Osteocyte (in vitro differentiated cells): ENCODE measurements around the gene GAA. TPM values are rescaled to one million over a fixed set of nuclear protein-coding genes. Genes with fewer than 3 reads are reported as not detected.

Experiments used
- DNase-seq: peaks from one replicate; pipeline ENCODE4 v3.0.0; 2021; ENCODE audit warnings: mixed read lengths; ENCODE audit not compliant: unreplicated experiment; ENCODE audit errors: extremely low spot score
- H3K27ac Mint-ChIP-seq: one replicate; pipeline ENCODE4 v1.8.0; 2021; ENCODE audit warnings: mild to moderate bottlenecking, mixed read lengths; ENCODE audit not compliant: unreplicated experiment
- H3K27me3 Mint-ChIP-seq: one replicate; pipeline ENCODE4 v1.8.0; 2021; ENCODE audit warnings: mixed read lengths; ENCODE audit not compliant: unreplicated experiment
- H3K36me3 Mint-ChIP-seq: one replicate; pipeline ENCODE4 v1.8.0; 2021; ENCODE audit warnings: mixed read lengths; ENCODE audit not compliant: unreplicated experiment
- H3K4me1 Mint-ChIP-seq: one replicate; pipeline ENCODE4 v1.8.0; 2021; ENCODE audit warnings: mixed read lengths; ENCODE audit not compliant: unreplicated experiment
- H3K4me3 Mint-ChIP-seq: one replicate; pipeline ENCODE4 v1.8.0; 2021; ENCODE audit warnings: mild to moderate bottlenecking, moderate library complexity, mixed read lengths; ENCODE audit not compliant: unreplicated experiment
- H3K9me3 Mint-ChIP-seq: one replicate; pipeline ENCODE4 v1.8.0; 2021; ENCODE audit warnings: mixed read lengths; ENCODE audit not compliant: unreplicated experiment
- CTCF ChIP-seq: fragments of 200-600 bp; sonication (generic); IDR thresholded peaks from 2 replicates; pipeline ENCODE4 v1.5.0; 2021; ENCODE audit warnings: antibody characterized with exemption, mild to moderate bottlenecking, moderate library complexity
- total RNA-seq: library from RNA; stranded (reverse); gene quantifications from 2 replicates; pipeline ENCODE4 v1.2.1, GENCODE V29; 2021

Gene GAA
- total RNA-seq, 1 donor from 2014 or later: 64.7 TPM

GRCh38 chr17:80160536-80160935, 59.2 kb downstream of the GAA start:
- Mint-ChIP-seq H3K27ac (no peak overlapping the region), H3K4me3 (no peak overlapping the region), H3K4me1 (no peaks in the 10 kb centered on the region), H3K9me3 (peaks cover 4% of the 10 kb centered on the region), H3K27me3 (peaks cover 16% of the 10 kb centered on the region), H3K36me3 (peaks cover 5% of the 10 kb centered on the region)
- TF ChIP-seq CTCF: no peak
- no peak for DNase-seq

GRCh38 chr17:80163336-80163735, 62.0 kb downstream of the GAA start:
- DNase-seq: no peak
- Mint-ChIP-seq H3K27me3 (peaks cover 16% of the 10 kb centered on the region), H3K4me1 (no peaks in the 10 kb centered on the region), H3K27ac (no peak overlapping the region), H3K36me3 (no peaks in the 10 kb centered on the region), H3K9me3 (no peaks in the 10 kb centered on the region), H3K4me3 (no peak overlapping the region)
- TF ChIP-seq CTCF: no peak

GRCh38 chr17:80164185-80164584, 62.8 kb downstream of the GAA start:
- TF ChIP-seq CTCF: no peak
- Mint-ChIP-seq H3K4me1 (no peaks in the 10 kb centered on the region), H3K27ac (no peak overlapping the region), H3K27me3 (peaks cover 15% of the 10 kb centered on the region), H3K9me3 (no peaks in the 10 kb centered on the region), H3K36me3 (no peaks in the 10 kb centered on the region), H3K4me3 (no peak overlapping the region)
- no peak for DNase-seq

- Mint-ChIP-seq H3K27me3 (peaks cover 9% of the 10 kb centered on the region), H3K36me3 (no peaks in the 10 kb centered on the region), H3K4me1 (no peaks in the 10 kb centered on the region), H3K9me3 (no peaks in the 10 kb centered on the region), H3K4me3 (no peak overlapping the region), H3K27ac (no peak overlapping the region)
- no peak for TF ChIP-seq CTCF
- DNase-seq: no peak
Observed at GRCh38 chr17:80166446-80166845, 65.1 kb downstream of the GAA start.

GRCh38 chr17:80168371-80168770, 67.0 kb downstream of the GAA start:
- no peak for DNase-seq
- H3K36me3 Mint-ChIP-seq: no peaks in the 10 kb centered on the region

More at GRCh38 chr17:80168371-80168770, 67.0 kb downstream of the GAA start:
- H3K27ac Mint-ChIP-seq: no peak overlapping the region
- H3K4me1 Mint-ChIP-seq: no peaks in the 10 kb centered on the region
- H3K27me3 Mint-ChIP-seq: peaks cover 13% of the 10 kb centered on the region
- TF ChIP-seq CTCF: no peak
- H3K4me3 Mint-ChIP-seq: no peak overlapping the region
- H3K9me3 Mint-ChIP-seq: no peaks in the 10 kb centered on the region
